Measurements from ENCODE around the gene TRH.

Gene TRH

GRCh38 chr3:129983561-129983960, 9.0 kb downstream of the TRH start:
- H3K4me3 ChIP-seq (ENCODE audit: control insufficient read depth in 1 of 7, extremely low read depth in 1 of 7, insufficient read depth in 4 of 7, low read depth in 2 of 7, low read length in 6 of 7): no peak overlapping the region
- no peak for DNase-seq
- WGBS (ENCODE audit: insufficient coverage): 91% methylated on average over 7 of the region's 8 CpGs
- POLR2A ChIA-PET: no interaction called here
- peaks cover 0 to 4% (median 1%) of the 10 kb centered on the region in 4 experiments for H3K4me1 ChIP-seq (ENCODE audit: control extremely low read depth in 1 of 4, control insufficient read depth in 4 of 4, insufficient read depth in 4 of 4, low read length in 3 of 4)
- CTCF ChIA-PET: interaction anchor here (0.7 to 2.8 kb wide), 4 partner anchors 10 to 41 kb away, joined by 3 to 14 read pairs (median 6); no protein-coding TSS in a partner anchor
- H3K27ac ChIP-seq (ENCODE audit: insufficient read depth in 1 of 2, low read depth in 1 of 2, low read length in 2 of 2, poor library complexity in 1 of 2, severe bottlenecking in 2 of 2): no peak overlapping the region
- no peaks in the 10 kb centered on the region for H3K27me3 ChIP-seq (replicated peaks in 2 of 5; ENCODE audit: control insufficient read depth in 4 of 5, insufficient read depth in 5 of 5, low read length in 4 of 5)
- no peaks in the 10 kb centered on the region for H3K36me3 ChIP-seq (ENCODE audit: control insufficient read depth in 4 of 4, insufficient read depth in 4 of 4, low read length in 3 of 4)
- H3K9me3 ChIP-seq (ENCODE audit: control extremely low read depth in 1 of 5, control insufficient read depth in 4 of 5, insufficient read depth in 2 of 5, low read depth in 1 of 5, low read length in 4 of 5): no peaks in the 10 kb centered on the region

GRCh38 chr3:129984125-129984524, 9.6 kb downstream of the TRH start:
- H3K27ac ChIP-seq (ENCODE audit: insufficient read depth in 1 of 2, low read depth in 1 of 2, low read length in 2 of 2, poor library complexity in 1 of 2, severe bottlenecking in 2 of 2): no peak overlapping the region
- ChIA-PET POLR2A (interaction anchor here (1.0 kb wide), 1 partner anchor 10 kb away, joined by 3 read pairs; no protein-coding TSS in a partner anchor), CTCF (interaction anchor here (0.7 to 2.8 kb wide), 5 partner anchors 8 to 42 kb away, joined by 3 to 14 read pairs (median 3); no protein-coding TSS in a partner anchor)
- H3K4me1 ChIP-seq (ENCODE audit: control extremely low read depth in 1 of 4, control insufficient read depth in 4 of 4, insufficient read depth in 4 of 4, low read length in 3 of 4): peaks cover 0 to 4% (median 1%) of the 10 kb centered on the region in 4 experiments
- no peak overlapping the region for H3K4me3 ChIP-seq (ENCODE audit: control insufficient read depth in 1 of 7, extremely low read depth in 1 of 7, insufficient read depth in 4 of 7, low read depth in 2 of 7, low read length in 6 of 7)
- H3K36me3 ChIP-seq (ENCODE audit: control insufficient read depth in 4 of 4, insufficient read depth in 4 of 4, low read length in 3 of 4): no peaks in the 10 kb centered on the region
- no peak for DNase-seq
- no peaks in the 10 kb centered on the region for H3K27me3 ChIP-seq (replicated peaks in 2 of 5; ENCODE audit: control insufficient read depth in 4 of 5, insufficient read depth in 5 of 5, low read length in 4 of 5)
- H3K9me3 ChIP-seq (ENCODE audit: control extremely low read depth in 1 of 5, control insufficient read depth in 4 of 5, insufficient read depth in 2 of 5, low read depth in 1 of 5, low read length in 4 of 5): no peaks in the 10 kb centered on the region
- WGBS (ENCODE audit: insufficient coverage): 100% methylated on average over 2 of the region's 2 CpGs

- no peak overlapping the region for H3K4me3 ChIP-seq (ENCODE audit: control insufficient read depth in 1 of 7, extremely low read depth in 1 of 7, insufficient read depth in 4 of 7, low read depth in 2 of 7, low read length in 6 of 7)
- CTCF ChIA-PET: interaction anchor here (0.6 to 2.8 kb wide), 7 partner anchors 9 to 51 kb away, joined by 3 to 14 read pairs (median 3); no protein-coding TSS in a partner anchor
- H3K4me1 ChIP-seq (ENCODE audit: control extremely low read depth in 1 of 4, control insufficient read depth in 4 of 4, insufficient read depth in 4 of 4, low read length in 3 of 4): peaks cover 0 to 4% (median 1%) of the 10 kb centered on the region in 4 experiments
- H3K36me3 ChIP-seq (ENCODE audit: control insufficient read depth in 4 of 4, insufficient read depth in 4 of 4, low read length in 3 of 4): no peaks in the 10 kb centered on the region
- no peaks in the 10 kb centered on the region for H3K27me3 ChIP-seq (replicated peaks in 2 of 5; ENCODE audit: control insufficient read depth in 4 of 5, insufficient read depth in 5 of 5, low read length in 4 of 5)
- H3K9me3 ChIP-seq (ENCODE audit: control extremely low read depth in 1 of 5, control insufficient read depth in 4 of 5, insufficient read depth in 2 of 5, low read depth in 1 of 5, low read length in 4 of 5): no peaks in the 10 kb centered on the region
- no peak overlapping the region for H3K27ac ChIP-seq (ENCODE audit: insufficient read depth in 1 of 2, low read depth in 1 of 2, low read length in 2 of 2, poor library complexity in 1 of 2, severe bottlenecking in 2 of 2)
- POLR2A ChIA-PET: interaction anchor here (1.0 kb wide), 1 partner anchor 11 kb away, joined by 3 read pairs; no protein-coding TSS in a partner anchor
- 94% methylated on average over 14 of the region's 14 CpGs for WGBS (ENCODE audit: insufficient coverage)
- no peak for DNase-seq
Observed at GRCh38 chr3:129985113-129985512, 10.6 kb downstream of the TRH start.

- Histone ChIP-seq H3K36me3 (ENCODE audit: control insufficient read depth in 4 of 4, insufficient read depth in 4 of 4, low read length in 3 of 4) (no peaks in the 10 kb centered on the region), H3K4me1 (ENCODE audit: control extremely low read depth in 1 of 4, control insufficient read depth in 4 of 4, insufficient read depth in 4 of 4, low read length in 3 of 4) (no peaks in the 10 kb centered on the region), H3K4me3 (ENCODE audit: control insufficient read depth in 1 of 7, extremely low read depth in 1 of 7, insufficient read depth in 4 of 7, low read depth in 2 of 7, low read length in 6 of 7) (no peak overlapping the region), H3K27me3 (replicated peaks in 2 of 5; ENCODE audit: control insufficient read depth in 4 of 5, insufficient read depth in 5 of 5, low read length in 4 of 5) (no peaks in the 10 kb centered on the region), H3K9me3 (ENCODE audit: control extremely low read depth in 1 of 5, control insufficient read depth in 4 of 5, insufficient read depth in 2 of 5, low read depth in 1 of 5, low read length in 4 of 5) (no peaks in the 10 kb centered on the region), H3K27ac (ENCODE audit: insufficient read depth in 1 of 2, low read depth in 1 of 2, low read length in 2 of 2, poor library complexity in 1 of 2, severe bottlenecking in 2 of 2) (no peak overlapping the region)
- WGBS (ENCODE audit: insufficient coverage): 92% methylated on average over 6 of the region's 10 CpGs
- ChIA-PET POLR2A (no interaction called here), CTCF (interaction anchor here (1.4 to 1.6 kb wide), 3 partner anchors 10 to 48 kb away, joined by 4 to 5 read pairs (median 4); no protein-coding TSS in a partner anchor)
- DNase-seq: no peak
Observed at GRCh38 chr3:129988429-129988828, 13.9 kb downstream of the TRH start.

GRCh38 chr3:129989414-129989813, 14.9 kb downstream of the TRH start:
- ChIA-PET POLR2A (no interaction called here), CTCF (interaction anchor here (1.4 to 4.6 kb wide), 3 partner anchors 11 to 109 kb away, joined by 3 to 31 read pairs (median 5); no protein-coding TSS in a partner anchor)
- WGBS (ENCODE audit: insufficient coverage): 94% methylated on average over 6 of the region's 6 CpGs

GRCh38 chr3:129992781-129993180, 18.3 kb downstream of the TRH start:
- ChIA-PET CTCF (interaction anchor here (0.7 to 4.6 kb wide), 11 partner anchors 9 to 58 kb away, joined by 3 to 31 read pairs (median 4); no protein-coding TSS in a partner anchor), POLR2A (no interaction called here)
- 83% methylated on average over 1 of the region's 3 CpGs for WGBS (ENCODE audit: insufficient coverage)
- H3K36me3 ChIP-seq (ENCODE audit: control insufficient read depth in 4 of 4, insufficient read depth in 4 of 4, low read length in 3 of 4): no peaks in the 10 kb centered on the region
- H3K27me3 ChIP-seq (replicated peaks in 2 of 5; ENCODE audit: control insufficient read depth in 4 of 5, insufficient read depth in 5 of 5, low read length in 4 of 5): no peaks in the 10 kb centered on the region
- no peak overlapping the region for H3K4me3 ChIP-seq (ENCODE audit: control insufficient read depth in 1 of 7, extremely low read depth in 1 of 7, insufficient read depth in 4 of 7, low read depth in 2 of 7, low read length in 6 of 7)
- H3K9me3 ChIP-seq (ENCODE audit: control extremely low read depth in 1 of 5, control insufficient read depth in 4 of 5, insufficient read depth in 2 of 5, low read depth in 1 of 5, low read length in 4 of 5): peaks cover 0 to 3% (median 0%) of the 10 kb centered on the region in 5 experiments
- H3K27ac ChIP-seq (ENCODE audit: insufficient read depth in 1 of 2, low read depth in 1 of 2, low read length in 2 of 2, poor library complexity in 1 of 2, severe bottlenecking in 2 of 2): no peak overlapping the region
- DNase-seq: peak in 2 of 3 donors; percentile 24 to 35
- no peaks in the 10 kb centered on the region for H3K4me1 ChIP-seq (ENCODE audit: control extremely low read depth in 1 of 4, control insufficient read depth in 4 of 4, insufficient read depth in 4 of 4, low read length in 3 of 4)

More at GRCh38 chr3:129989414-129989813, 14.9 kb downstream of the TRH start:
- no peaks in the 10 kb centered on the region for H3K4me1 ChIP-seq (ENCODE audit: control extremely low read depth in 1 of 4, control insufficient read depth in 4 of 4, insufficient read depth in 4 of 4, low read length in 3 of 4)
- no peaks in the 10 kb centered on the region for H3K9me3 ChIP-seq (ENCODE audit: control extremely low read depth in 1 of 5, control insufficient read depth in 4 of 5, insufficient read depth in 2 of 5, low read depth in 1 of 5, low read length in 4 of 5)
- no peak overlapping the region for H3K4me3 ChIP-seq (ENCODE audit: control insufficient read depth in 1 of 7, extremely low read depth in 1 of 7, insufficient read depth in 4 of 7, low read depth in 2 of 7, low read length in 6 of 7)
- no peak for DNase-seq
- no peak overlapping the region for H3K27ac ChIP-seq (ENCODE audit: insufficient read depth in 1 of 2, low read depth in 1 of 2, low read length in 2 of 2, poor library complexity in 1 of 2, severe bottlenecking in 2 of 2)
- H3K27me3 ChIP-seq (replicated peaks in 2 of 5; ENCODE audit: control insufficient read depth in 4 of 5, insufficient read depth in 5 of 5, low read length in 4 of 5): no peaks in the 10 kb centered on the region
- no peaks in the 10 kb centered on the region for H3K36me3 ChIP-seq (ENCODE audit: control insufficient read depth in 4 of 4, insufficient read depth in 4 of 4, low read length in 3 of 4)

GRCh38 chr3:129994883-129995559, 20.5 kb downstream of the TRH start:
- H3K4me3 ChIP-seq (ENCODE audit: control insufficient read depth in 1 of 7, extremely low read depth in 1 of 7, insufficient read depth in 4 of 7, low read depth in 2 of 7, low read length in 6 of 7): no peak overlapping the region
- H3K36me3 ChIP-seq (ENCODE audit: control insufficient read depth in 4 of 4, insufficient read depth in 4 of 4, low read length in 3 of 4): no peaks in the 10 kb centered on the region
- no peak overlapping the region for H3K27ac ChIP-seq (ENCODE audit: insufficient read depth in 1 of 2, low read depth in 1 of 2, low read length in 2 of 2, poor library complexity in 1 of 2, severe bottlenecking in 2 of 2)
- H3K27me3 ChIP-seq (replicated peaks in 2 of 5; ENCODE audit: control insufficient read depth in 4 of 5, insufficient read depth in 5 of 5, low read length in 4 of 5): no peaks in the 10 kb centered on the region
- WGBS (ENCODE audit: insufficient coverage): 94% methylated on average over 2 of the region's 5 CpGs
- H3K4me1 ChIP-seq (ENCODE audit: control extremely low read depth in 1 of 4, control insufficient read depth in 4 of 4, insufficient read depth in 4 of 4, low read length in 3 of 4): peaks cover 0 to 9% (median 4%) of the 10 kb centered on the region in 4 experiments
- ChIA-PET POLR2A (no interaction called here), CTCF (interaction anchor here (1.4 to 6.1 kb wide), 3 partner anchors 11 to 51 kb away, joined by 4 to 72 read pairs (median 8); no protein-coding TSS in a partner anchor)
- DNase-seq: no peak
- peaks cover 0 to 3% (median 0%) of the 10 kb centered on the region in 5 experiments for H3K9me3 ChIP-seq (ENCODE audit: control extremely low read depth in 1 of 5, control insufficient read depth in 4 of 5, insufficient read depth in 2 of 5, low read depth in 1 of 5, low read length in 4 of 5)

Measured in common myeloid progenitor, CD34-positive (primary cell).